Central memory CD4-positive, alpha-beta T cell (primary cell): Measurements from ENCODE around the gene THAP2.
"Not testable (repeated sequence)": the region's sequence is repeated elsewhere in the genome, so short reads cannot be mapped to it uniquely, and the experiment has no call there.

ENCODE experiments used
- DNase-seq: peaks from one replicate; pipeline ENCODE4 v3.0.0; 2022

THAP2 gene

DNA sequence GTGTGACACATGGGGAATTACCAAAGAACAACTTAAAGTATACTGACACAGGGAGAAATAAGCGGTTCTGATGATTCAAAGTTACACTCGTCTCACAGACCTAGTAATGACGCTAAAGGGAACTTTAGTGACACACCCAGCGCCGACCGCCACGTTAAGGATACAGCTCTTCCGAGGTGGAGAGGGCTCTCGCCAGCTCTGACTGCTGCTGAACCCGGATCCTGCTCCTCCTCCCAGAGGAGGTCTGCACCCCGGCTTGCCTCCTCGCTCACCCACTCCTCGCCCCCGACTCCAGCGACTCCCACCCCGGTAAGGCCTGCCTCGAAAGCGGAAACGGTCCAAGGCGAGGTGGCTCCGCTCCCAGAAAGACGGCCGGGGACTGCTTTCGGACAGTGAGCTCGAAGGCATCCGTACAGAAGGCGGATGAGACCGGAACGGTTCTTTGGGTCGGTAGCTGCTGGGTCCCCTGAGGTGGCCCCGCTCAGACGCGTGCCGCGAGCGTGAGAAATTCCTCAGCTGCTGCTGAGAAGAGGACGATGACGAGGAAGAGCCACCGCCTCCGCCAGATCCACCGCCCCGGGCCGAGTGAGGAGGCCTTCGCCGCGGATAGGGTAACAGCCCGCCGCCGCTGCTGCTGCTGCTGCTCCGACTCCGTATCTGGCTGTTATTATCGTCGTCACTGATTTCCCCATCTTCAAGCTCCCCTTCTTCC lies 1.1 kb upstream of the THAP2 start:
- DNase-seq, result peak; percentile 77

DNA sequence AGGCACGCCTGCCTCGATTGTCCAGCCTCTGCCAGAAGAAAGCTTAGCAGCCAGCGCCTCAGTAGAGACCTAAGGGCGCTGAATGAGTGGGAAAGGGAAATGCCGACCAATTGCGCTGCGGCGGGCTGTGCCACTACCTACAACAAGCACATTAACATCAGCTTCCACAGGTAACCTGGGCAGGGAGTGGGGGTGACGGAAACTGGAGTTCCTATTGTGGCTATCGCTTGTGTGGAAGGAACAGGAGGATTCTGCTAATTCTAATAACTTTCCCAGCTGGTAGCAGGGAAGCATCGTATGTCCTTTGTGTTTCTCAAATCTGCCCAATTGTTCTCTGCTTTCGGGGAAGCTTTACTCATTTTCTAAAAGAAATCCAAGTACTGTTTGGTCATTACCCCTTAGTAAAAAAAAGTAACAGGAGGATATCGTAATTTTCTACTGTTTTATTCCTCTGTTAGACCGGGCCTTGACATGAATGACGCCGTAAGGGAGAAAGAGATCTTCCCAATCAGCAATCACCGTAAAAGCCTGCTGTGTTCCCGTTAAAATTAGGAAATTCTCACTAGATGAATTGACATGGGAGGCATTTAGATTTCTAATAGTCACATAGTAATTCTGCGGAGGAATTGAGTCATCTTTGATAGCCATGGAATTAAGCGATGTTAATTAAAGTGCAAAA lies 449 bp downstream of the THAP2 start:
- DNase-seq, result no peak

DNA sequence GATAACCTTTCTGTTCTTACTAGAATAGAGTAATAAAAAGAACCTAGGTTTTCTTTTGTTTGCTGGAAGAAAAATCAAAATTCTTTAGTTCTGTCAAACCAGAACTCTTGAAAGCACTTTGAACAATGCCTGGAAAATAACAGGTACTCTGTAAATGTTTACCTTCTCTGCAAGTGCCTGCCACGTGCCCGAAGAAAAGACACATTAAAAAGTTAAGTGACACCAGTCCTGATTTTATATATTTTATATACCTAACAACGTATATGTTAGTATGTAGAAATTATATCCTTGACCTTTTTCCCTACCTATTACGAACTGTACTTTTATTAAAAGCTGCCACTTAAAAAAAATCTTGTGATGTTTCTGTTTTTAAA lies 976 bp downstream of the THAP2 start:
- DNase-seq, result no peak

DNA sequence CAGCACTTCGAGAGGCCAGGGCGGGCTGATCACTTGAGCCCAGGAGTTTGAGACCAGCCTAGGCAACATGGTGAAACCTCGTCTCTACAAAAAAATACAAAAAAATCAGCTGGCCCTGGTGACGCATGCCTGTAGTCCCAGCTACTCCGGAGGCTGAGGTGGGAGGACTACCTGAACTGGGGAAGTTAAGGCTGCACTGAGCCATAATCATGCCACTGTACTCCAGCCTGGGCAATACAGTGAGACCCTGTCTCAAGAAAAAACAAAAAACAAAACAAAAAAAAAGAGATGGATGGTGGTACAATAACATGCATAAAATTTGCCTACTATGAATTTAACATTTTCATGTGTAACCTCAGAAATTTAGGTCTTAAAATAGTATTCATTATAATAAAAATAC lies 2.2 kb downstream of the THAP2 start:
- DNase-seq, result no peak

DNA sequence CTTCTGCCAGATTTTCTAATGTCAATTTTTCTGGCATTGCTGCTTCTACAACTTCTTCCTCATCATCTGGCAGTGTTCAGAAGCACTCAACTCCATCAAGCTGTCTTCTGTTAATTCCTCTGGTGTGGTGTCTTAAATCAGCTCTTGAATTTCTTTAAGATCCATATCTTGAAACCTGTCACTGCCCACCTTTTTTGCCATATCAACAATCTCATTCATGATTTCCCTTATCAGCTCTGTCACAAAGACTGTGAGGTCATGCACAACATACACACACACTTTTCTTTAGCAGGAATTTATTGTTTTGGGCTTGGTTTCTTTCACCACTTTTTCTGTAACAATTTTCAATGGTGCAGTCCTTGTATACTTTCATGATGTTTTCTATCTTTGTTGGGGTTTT lies 7.2 kb downstream of the THAP2 start:
- no peak for DNase-seq

DNA sequence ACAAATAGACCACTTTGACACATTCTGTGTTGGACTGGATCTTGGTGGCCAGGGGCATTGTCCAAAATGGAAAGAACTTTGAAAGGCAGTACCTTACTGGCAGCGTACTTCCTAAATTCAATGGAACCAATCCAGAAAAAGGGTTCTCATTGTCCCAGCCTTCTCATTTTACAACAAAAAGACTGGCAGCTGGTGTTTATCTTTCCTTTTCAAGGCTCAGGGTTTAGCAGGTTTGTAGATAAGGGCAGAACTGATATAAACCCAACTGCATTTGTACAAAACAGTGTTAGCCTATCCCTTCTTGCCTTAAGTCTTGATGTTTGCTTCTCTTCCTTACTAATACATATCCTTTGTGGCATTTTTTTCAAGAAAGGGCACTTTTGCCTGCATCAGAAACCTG lies 7.7 kb downstream of the THAP2 start:
- no peak for DNase-seq

DNA sequence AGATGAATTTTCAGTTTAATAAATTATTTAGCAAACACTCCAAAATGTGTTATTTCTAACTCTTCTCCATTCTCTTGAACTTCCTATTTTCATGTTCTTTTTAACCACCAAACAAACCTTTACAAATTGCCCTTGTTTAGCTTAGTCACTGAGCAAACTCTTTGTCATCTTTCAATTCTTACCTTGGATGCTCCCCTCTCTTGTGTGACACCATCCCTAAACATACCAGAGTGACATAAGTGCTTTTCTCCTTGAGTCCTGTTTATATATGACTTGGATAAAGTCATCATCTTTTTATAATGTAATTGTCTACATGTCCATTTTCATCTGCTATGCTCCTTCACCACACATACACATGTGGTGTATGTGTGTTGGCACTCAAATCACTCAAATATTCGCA lies 18.4 kb downstream of the THAP2 start:
- no peak for DNase-seq

DNA sequence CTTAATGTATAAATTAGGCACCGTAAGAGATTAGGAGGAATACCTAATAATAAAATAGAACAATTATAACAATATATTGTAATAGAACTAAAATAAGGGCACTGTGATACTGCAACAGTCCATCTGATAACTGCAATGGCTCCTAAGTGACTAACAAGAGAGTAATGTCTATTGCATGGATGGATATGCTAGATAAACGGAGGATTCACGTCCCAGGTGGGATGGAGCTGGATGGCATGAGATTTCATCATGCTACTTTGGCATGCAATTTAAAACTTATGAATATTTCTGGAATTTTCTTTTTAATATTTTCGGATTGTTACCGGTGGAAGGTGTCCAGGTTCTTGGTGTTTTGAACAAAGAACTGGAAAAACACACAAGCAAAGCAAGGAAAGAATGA lies 19.5 kb downstream of the THAP2 start:
- no peak for DNase-seq

DNA sequence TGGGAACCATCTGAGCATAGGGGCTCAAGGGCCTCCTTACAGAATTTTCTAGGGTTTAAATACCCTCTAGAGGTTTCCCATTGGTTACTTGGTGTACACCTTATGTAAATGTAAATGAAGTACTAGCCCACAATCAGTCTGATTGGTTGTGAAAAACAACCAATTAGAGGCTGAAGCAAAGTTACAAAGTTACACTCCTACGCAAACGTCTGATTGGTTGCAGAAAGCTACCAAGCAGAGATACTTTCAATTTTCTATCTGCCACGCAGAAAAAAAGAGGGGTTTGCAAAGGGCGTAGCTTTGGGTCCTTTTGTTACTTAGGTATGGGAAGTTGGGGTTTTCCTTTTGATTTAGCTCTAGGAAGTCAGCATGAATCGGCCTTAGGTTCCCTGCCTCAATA lies 20.0 kb downstream of the THAP2 start:
- DNase-seq, result peak; percentile 25

DNA sequence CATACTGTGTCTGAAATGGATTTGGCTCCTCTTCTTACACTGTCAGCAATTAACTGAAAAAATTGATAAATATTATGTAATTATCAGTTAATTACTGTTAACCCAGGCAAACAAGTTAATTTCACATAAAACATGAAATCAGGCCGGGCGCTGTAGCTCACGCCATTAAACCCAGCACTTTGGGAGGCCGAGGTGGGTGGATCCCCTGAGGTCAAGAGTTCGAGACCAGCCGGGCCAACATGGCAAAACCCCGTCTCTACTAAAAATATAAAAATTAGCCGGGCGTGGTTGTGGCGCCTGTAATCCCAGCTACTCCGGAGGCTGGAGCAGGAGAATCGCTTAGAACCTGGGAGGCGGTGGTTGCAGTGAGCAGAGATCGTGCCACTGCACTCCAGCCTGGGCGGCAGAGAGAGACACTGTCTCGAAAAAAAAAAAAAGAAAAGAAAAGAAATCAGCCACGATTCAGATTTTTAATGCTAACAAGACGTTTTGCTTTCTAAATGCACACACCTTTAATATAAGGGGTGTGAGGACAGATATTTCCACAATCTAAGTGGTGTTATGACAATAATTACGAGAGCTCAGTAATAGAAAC lies 21.3 kb downstream of the THAP2 start:
- no peak for DNase-seq

DNA sequence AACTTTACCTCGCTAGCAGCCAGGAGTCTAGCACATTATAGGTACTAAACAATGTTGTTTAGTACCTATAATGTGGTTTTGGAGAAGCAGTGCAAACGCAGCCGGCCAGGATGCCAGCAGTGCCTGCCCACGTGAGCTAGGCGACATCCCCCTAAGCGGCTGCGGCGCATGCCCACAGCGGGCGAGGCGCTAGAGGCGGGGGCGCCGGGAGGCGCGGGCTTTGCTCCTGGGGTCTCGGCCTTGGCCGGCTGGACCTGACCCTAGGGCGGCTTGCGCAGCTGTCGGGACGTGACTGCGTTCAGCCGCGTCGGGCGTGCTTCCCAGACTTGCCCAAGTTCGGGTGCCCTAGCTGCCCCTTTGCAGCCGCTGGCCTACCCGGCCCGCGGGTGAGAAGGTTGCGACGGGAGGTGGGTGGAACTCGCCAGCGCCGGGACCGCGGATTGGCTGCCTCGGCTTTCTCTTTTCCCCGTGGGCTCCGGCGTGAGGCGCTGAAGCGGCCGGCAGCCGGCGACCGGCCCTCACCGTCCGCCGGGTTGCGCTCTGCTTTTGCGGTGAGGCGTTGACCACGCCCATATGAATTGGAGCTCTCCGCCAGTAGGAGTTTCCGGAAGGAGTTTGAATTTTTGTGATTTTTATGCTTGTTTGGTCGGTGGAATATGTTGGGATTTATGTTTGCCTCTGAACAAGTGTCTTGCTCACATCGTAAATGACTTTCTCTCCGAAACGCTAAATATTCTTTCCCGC lies 22.0 kb downstream of the THAP2 start, which contains the start of gene TMEM19:
Gene TMEM19, plus strand, starts transcription at position 169 of the 744 bp plus-strand sequence. CDS start 599 bp downstream, outside the sequence.
- peak; percentile 84 for DNase-seq

DNA sequence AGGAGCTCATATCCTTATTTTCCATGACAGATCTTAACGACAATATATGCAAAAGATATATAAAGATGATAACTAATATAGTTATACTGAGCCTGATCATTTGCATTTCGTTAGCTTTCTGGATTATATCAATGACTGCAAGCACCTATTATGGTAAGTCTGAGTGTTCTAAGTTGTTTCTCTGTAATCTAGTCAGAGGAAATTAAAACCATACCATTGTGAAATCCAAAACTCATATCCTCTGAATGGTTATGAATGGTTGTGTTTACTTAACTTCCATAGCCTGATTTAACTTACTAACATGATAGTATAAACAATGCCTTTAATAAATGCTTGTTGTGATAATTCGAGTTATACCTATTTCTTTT lies 22.5 kb downstream of the THAP2 start:
- DNase-seq, result no peak

DNA sequence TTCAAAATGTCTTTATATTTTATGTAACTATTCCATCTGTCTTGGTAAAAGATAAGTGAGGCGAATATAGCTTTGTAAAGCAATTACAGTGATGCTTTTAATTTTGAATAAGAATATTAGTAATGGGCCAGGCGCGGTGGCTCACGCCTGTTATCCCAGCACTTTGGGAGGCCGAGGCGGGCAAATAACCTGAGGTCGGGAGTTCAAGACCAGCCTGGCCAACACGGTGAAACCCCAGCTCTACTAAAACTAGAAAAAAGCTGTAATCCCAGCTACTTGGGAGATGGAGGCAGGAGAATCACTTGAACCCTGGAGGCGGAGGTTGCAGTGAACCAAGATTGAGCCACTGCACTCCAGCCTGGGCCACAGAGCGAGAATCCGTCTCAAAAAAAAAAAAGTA lies 23.1 kb downstream of the THAP2 start:
- DNase-seq, result not testable (repeated sequence)

DNA sequence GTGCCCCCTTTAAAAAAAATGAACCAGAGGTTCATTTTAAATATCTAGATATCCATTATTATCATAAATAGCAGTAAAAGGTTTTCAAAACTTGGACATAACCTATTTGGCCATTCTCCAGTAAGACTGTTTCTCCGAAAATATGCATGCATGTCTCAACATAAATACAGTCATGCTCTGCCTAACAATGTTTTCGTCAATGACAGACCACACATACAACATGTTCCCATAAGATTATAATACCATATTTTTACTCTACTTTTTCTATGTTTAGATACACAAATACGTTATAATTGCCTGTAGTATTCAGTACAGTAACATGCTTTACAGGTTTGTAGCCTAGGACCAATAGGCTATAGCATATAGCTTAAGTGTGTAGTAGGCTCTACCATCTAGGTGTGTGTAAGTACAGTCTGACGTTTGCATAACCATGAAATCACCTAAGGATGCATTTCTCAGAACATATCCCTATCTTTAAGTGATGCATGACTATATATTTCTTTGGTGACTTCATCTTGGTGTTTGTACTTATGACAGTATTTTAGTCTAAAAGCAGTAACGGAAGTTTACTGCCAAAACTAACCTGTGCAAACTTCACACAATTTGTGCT lies 25.0 kb downstream of the THAP2 start:
- DNase-seq, result no peak

DNA sequence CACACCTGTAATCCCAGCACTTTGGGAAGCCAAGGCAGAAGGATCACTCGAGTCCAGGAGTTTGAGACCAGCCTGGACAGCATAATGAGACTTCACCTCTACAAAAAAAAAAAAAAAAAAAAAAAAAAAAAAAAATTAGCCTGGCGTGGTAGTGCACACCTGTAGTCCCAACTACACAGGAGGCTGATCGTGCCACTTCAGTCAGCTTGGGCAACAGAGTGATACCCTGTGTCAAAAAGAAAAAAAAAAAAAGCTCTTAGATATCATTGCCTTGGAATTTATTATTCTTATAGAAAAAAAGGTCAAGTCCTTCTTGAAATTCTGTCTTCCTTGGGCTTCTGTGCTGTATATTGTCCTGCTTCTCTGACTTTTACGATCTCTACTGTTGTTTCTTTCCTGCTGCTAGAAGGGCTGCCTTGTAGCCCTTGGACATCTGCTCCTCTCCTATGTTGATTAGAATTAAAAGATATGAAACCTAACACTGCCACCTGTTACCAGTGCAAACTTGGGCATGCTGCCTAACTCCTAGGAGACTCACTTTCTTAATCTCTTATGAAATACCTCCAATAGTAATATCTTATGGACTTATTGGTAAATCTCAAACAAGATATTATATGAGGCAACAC lies 27.5 kb downstream of the THAP2 start:
- DNase-seq, result no peak

DNA sequence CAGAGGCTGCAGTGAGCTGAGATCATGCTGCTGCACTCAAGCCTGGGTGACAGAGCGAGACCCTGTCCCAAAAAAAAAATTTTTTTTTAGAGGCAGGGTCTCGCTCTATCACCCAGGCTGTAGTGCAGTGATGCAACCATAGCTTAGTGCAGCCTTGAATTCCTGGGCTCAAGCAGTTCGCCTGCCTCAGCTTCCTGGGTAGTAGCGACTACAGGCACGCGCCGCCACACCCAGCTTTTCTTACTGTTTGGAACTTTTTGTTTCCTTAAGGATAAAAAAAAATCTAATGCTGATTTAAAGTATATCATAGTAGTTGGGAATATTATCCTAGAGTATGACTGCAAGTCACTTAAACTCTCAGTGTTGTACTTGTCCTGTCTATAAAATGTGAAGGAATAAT lies 29.0 kb downstream of the THAP2 start:
- DNase-seq, result no peak

DNA sequence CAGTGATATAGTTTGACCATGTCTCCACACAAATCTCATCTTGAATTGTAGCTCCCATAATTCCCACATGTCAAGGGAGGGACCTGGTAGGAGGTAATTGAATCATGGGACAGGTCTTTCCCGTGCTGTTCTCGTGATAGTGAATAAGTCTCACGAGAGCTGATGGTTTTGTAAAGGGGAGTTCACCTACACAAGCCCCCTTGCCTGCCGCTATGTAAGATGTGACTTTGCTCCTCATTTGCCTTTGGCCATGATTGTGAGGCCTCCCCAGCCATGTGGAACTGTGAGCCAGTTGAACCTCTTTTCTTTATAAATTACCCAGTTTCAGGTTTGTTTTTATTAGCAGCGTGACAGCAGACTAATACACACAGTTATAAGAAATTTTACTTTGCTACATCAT lies 29.6 kb downstream of the THAP2 start:
- not testable (repeated sequence) for DNase-seq

DNA sequence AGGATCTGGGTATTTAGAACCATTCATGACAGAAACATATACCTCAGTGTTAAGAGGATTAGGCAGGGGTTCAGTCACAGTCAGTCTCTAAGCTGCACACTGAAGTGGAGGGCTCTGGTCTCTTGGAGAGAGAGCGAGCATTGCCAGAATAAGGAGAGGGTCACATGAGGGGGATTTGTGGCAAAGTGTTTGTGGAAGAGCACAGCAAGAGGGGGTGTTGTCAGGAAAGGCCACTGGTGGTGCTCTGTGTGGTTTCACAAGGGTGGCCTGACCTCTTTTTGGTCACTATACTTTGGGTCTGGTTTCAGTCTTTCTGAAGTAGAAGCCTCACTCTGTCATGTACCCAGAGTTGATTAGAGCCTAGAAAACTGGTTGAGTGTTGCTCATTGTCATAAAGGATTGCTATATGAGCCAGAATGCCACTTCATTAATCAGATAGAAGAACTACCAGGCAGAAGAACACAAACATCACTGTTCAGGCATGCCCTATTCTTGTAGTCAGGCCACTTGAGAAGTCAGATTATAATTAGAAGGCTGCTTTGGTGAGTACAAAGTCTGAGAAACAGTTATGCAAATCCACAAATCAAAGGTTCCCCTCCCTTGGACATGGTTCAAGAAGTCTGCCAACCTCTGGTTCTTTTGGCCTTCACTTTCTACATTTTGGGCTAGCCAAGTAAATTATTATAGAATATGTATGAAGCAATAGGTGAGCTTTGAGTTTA lies 30.2 kb downstream of the THAP2 start:
- DNase-seq, result no peak

DNA sequence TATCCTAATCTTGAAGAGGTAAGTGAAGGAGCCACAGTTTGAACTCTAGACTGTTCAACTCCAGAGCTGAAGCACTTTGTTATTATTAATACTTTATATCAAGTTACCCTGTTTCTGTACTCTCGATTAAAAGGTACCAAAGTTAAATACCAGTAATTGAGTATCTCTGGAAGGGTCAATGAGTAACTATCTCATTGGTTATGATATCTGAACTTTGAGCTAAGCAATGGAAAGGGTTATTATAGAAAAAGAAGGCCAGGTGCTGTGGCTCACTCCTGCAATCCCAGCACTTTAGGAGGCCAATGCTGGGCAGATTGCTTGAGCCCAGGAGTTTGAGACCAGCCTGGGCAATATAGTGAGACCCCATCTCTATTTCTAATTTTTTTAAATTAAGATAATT lies 31.7 kb downstream of the THAP2 start:
- DNase-seq, result no peak

DNA sequence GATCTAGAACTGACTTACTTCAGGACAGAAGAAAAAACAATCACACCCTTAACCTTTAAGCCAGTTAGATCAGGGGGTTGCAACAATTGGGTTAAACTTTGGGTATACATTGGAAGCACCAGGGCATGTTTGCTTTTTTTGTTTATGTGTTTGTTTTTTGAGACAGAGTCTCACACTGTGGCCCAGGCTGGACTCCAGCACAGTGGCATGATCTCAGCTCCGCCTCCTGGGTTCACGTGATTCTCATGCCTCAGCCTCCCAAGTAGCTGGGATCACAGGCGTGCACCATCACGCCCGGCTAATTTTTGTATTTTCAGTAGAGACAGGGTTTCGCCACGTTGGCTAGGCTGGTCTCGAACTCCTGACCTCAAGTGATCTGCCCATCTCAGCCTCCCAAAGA lies 38.1 kb downstream of the THAP2 start:
- not testable (repeated sequence) for DNase-seq

DNA sequence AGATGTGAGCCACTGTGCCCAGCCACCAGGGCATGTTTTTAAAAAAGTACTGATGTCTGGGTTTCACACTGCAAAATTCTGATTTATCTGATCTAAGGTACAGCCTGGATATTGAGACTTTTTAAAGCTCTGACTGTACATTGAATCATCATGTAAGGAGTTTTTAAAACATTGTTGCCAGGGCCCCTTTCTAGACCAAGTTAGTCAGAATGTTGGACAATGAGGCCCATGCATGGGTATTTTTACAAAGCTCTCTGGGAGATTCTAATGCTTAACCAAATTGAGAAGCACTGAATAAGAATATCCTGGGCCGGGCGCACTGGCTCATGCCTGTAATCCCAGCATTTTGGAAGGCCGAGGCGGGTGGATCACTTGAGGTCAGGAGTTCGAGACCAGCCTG lies 38.5 kb downstream of the THAP2 start:
- no peak for DNase-seq

DNA sequence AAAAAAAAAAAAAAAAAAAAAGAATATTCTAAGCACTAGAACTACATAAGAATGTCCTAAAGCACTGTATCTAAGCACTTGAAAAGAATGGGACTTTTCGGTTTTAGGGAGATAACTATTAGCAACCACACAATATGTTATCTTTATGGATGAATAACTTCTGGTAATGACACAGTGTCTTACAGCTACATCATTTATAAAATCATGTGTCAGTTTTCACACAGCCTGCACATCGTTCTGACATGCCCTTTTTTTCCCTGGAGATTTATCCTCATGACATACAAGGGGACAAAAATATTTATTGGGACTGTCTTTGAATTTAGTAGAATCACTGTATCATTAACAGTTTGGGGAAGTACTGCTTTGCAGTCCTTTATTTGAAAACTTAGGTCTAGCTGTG lies 39.1 kb downstream of the THAP2 start:
- no peak for DNase-seq
